GM06990 (cell line): ENCODE data around the gene CDH18.

Source experiments
- DNase-seq: peaks from one replicate; pipeline ENCODE4 v3.0.0-alpha.2; 2011; ENCODE audit not compliant: insufficient read length; ENCODE audit errors: extremely low read depth
- H3K27me3 ChIP-seq: replicated peaks from 2 replicates; pipeline ENCODE4 v1.6.0; 2011; ENCODE audit warnings: low read length; ENCODE audit not compliant: control insufficient read depth, insufficient read depth
- H3K36me3 ChIP-seq: 2 replicates; pipeline ENCODE4 v1.5.1; 2011; ENCODE audit warnings: low read length; ENCODE audit not compliant: control insufficient read depth, insufficient read depth
- H3K4me3 ChIP-seq: replicated peaks from 2 replicates; pipeline ENCODE4 v1.5.1; 2011; ENCODE audit warnings: low read depth, mild to moderate bottlenecking, control low read depth, low read length
- CTCF ChIP-seq: IDR thresholded peaks from 2 replicates; pipeline ENCODE4 v1.5.1; 2011; ENCODE audit warnings: low read length, control low read depth, mild to moderate bottlenecking, inconsistent platforms; ENCODE audit not compliant: insufficient read depth, poor library complexity, severe bottlenecking

Gene CDH18

GRCh38 chr5:19880859-19881436, 107.1 kb downstream of the CDH18 start:
- TF ChIP-seq CTCF: no peak
- no peak for DNase-seq
- no peaks in the 10 kb centered on the region for H3K36me3 ChIP-seq
- no peaks in the 10 kb centered on the region for H3K27me3 ChIP-seq
- H3K4me3 ChIP-seq: no peak overlapping the region

- no peak for DNase-seq
- H3K27me3 ChIP-seq: no peaks in the 10 kb centered on the region
- no peak for TF ChIP-seq CTCF
- no peaks in the 10 kb centered on the region for H3K36me3 ChIP-seq
- no peak overlapping the region for H3K4me3 ChIP-seq
These were observed 107.5 kb downstream of the CDH18 start for GRCh38 chr5:19880458-19880857.

GRCh38 chr5:19874811-19875210, 113.2 kb downstream of the CDH18 start:
- TF ChIP-seq CTCF: no peak

GRCh38 chr5:19866090-19866450, 121.9 kb downstream of the CDH18 start:
- Histone ChIP-seq H3K4me3 (no peak overlapping the region), H3K36me3 (no peaks in the 10 kb centered on the region), H3K27me3 (no peaks in the 10 kb centered on the region)
- TF ChIP-seq CTCF: no peak
- no peak for DNase-seq

More at GRCh38 chr5:19874811-19875210, 113.2 kb downstream of the CDH18 start:
- no peak overlapping the region for H3K4me3 ChIP-seq
- no peaks in the 10 kb centered on the region for H3K36me3 ChIP-seq
- no peak for DNase-seq
- H3K27me3 ChIP-seq: no peaks in the 10 kb centered on the region

GRCh38 chr5:19865336-19866089, 122.5 kb downstream of the CDH18 start:
- no peaks in the 10 kb centered on the region for H3K36me3 ChIP-seq
- no peaks in the 10 kb centered on the region for H3K27me3 ChIP-seq
- no peak overlapping the region for H3K4me3 ChIP-seq
- TF ChIP-seq CTCF: no peak
- no peak for DNase-seq
